NCI-H128 (cell line): ENCODE results near the gene AJAP1.

ENCODE experiments used
- DNase-seq: peaks from one replicate; lab custom pipeline; 2025; ENCODE audit not compliant: unreplicated experiment; lab: John Stamatoyannopoulos, UW

The AJAP1 gene

DNA sequence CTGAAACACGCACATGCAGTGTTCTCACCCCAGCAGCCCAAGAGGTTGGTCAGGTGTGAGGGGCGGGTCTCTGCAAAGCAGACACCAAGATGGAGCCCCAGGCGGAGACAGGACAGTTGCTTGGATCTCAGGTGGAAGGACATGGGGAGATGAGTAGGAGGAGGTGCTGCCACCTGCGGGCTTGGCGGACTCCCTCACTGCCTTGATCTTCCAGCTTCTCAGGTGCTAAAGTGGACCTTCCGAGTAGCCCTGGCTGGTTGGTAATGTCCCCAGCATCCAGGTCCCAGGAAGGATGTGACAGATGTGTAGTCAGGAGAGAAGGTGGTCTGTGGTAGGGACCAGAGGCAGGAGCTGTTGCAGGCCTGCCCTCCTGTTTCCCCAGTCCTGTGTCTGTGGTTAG, 114.1 kb downstream of the AJAP1 start:
- DNase-seq: no peak

GRCh38 chr1:4769516-4770280, 115.3 kb downstream of the AJAP1 start:
- DNase-seq: no peak

DNA sequence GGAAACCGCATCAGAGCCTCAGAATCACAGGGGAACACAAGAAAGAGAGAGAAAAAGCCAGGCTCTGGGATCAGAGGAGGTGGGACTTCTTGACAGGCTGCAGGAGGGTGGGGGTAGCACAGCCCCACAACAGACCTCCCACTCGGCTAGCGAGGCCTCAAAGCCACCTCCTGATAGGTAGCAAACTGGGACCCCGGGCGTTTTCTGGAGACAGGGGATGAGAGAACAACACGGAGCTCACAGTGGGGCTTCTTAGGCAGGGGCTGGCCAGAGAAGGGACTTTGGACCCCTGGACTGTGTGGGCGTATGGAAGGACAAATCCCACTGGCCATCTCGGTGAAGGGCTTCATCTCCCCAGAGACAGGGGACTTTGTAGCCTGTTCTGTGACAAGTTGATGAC, 116.3 kb downstream of the AJAP1 start:
- no peak for DNase-seq

DNA sequence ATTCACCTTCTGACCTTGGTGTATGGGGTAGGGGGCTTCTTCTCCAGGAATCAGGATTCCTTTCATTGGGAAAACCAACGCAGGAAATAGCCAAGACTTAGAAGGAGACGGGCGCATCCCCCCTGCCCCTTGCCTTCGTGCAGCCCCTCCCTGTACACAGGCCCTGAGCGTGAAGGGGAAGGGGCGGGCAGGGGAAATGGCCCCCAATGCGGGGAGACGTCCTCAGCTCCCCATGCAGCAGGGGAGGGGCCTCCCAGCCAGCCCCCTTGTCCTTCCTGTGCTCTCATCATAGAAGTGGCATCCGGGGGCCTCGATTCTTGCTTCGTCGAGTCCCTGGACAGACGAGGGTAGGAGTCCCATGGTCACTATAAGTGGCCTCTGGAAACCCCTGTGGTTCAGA, 116.9 kb downstream of the AJAP1 start:
- DNase-seq: no peak

DNA sequence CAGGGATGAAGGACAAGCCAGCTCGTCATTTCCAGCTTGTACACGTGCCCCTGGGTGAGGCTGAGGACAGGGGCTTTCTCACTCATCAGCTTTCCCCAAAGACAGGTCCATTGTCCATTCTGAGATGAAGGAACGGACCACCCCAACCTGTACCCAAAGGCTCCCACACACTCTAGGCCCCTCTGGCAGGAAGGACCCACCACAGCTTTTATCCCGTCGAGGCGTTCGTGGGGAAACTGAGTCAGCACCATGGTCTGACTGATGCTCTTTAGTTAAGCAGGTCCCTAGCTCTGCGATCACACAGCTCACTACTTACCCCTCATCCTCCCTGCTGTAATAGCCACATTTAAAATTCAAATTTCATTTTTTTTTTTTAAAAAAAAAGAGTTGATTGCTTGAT, 117.3 kb downstream of the AJAP1 start:
- DNase-seq: no peak

GRCh38 chr1:4772294-4773010, 118.0 kb downstream of the AJAP1 start:
- DNase-seq: no peak

GRCh38 chr1:4773226-4773625, 118.8 kb downstream of the AJAP1 start:
- no peak for DNase-seq

- no peak for DNase-seq
Observed at GRCh38 chr1:4775506-4775905, 121.1 kb downstream of the AJAP1 start.

DNA sequence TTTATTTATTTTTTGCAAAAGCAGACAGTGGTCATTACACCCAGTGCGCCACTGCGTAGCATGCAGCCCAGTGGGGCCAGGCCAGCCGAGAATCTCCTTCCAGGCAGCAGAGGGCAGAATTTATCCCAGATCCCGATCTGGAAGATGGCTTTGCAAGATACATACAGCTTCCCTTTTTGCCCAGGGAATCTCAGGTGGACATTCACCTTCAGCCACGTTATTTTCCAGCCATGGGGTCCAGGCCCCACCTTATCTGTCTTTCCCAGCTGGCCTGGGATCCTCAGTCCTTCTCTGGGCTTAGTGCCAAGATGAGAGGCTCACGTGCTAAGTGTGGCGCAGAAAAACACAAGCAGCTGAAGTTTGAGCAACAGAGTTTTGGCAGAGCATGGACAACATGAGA, 123.6 kb downstream of the AJAP1 start:
- no peak for DNase-seq

GRCh38 chr1:4781646-4782045, 127.2 kb downstream of the AJAP1 start:
- DNase-seq: no peak

DNA sequence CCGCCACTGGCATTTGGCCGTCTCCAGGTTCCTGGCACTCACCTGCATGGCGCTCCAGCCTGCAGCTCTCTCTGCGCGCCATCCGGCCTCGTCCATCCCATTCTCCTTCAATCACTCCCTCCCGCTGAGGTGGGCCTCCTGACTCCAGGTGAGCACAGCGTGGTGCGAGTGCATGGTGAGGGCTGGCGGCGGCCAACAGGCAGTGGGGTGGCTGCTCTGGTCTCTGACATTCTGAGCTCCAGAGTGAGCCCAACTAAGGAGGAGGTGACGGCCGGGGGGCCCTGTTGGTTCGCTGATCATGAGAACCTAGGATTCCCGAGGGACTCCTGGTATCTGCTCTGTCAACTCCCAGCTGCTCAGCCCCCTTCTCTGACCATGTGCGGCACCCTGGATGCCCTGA, 130.4 kb downstream of the AJAP1 start:
- DNase-seq: no peak

DNA sequence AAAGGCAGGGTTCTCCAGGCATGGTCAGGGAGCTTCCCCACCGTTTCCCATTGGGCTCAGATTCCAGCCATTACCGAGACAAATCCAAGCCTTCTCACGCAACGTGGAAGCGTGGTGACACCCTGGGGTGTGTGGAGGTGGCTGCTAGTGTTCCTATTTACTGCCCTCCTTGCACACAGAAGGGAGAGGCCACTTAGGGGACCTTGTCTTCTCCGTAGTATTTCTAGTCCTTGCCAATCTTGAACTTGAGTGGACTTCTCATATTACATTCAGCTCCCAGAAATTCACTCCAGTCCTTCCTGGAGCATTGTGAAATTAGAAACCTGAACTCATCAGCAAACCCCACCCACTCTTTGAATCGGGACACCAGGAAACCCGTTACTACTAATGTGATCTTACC, 131.6 kb downstream of the AJAP1 start:
- DNase-seq: peak; percentile 58

- DNase-seq: no peak
Observed at GRCh38 chr1:4787551-4787950, 133.1 kb downstream of the AJAP1 start.

DNA sequence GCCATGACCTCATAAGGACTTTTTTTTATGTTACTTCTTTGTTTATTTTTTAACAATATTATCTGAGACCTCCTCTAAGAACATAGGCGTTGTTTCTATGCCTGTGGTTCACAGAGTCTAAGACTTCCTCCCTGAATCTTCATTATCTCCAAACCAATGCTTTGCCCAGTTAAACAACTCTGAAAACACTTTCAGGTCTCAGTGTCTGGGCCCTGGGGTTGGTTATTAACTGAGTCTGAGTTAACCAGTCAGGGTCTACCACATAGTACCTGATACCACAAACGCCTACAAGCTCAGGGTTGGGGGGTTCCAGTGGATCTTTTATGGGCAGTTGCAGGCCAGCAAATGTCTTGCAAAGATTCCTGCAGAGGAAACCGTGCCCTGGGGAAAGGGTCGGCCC, 138.2 kb downstream of the AJAP1 start:
- no peak for DNase-seq

DNA sequence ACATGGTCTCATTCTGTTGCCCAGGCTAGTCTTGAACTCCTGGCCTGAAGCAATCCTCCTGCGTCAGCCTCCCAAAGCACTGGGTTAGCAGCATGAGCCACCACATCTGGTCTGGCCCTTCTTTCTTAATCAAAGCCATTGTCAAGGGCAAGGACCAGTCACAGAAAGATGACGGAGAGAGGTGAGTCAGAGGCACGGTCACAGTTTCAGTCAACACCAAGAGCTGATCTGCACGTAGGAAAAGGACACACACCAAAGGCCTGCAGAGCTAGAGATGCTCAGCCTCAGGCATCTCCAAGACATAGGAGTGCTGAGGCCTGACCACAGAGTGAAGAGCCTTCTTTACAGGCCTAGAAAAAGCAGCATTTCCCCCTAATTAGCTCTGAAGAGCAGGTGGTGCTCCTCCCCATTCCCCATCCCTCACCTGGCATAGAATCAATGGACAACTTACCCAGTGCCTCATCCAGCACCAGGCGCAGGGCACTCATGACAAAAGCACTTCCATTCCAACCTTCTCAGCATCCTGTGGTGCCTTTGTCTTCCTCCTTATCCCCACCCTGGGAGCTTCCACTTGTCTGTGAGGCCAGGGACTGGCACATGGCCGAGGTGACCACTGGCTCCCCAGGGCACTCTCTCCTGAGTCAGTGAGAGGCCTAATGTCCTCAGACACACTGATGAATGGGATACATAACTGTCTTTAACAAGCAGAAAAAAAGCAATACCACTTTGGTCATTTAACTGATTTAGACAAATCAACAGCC, 139.8 kb downstream of the AJAP1 start:
- DNase-seq: peak; percentile 85

DNA sequence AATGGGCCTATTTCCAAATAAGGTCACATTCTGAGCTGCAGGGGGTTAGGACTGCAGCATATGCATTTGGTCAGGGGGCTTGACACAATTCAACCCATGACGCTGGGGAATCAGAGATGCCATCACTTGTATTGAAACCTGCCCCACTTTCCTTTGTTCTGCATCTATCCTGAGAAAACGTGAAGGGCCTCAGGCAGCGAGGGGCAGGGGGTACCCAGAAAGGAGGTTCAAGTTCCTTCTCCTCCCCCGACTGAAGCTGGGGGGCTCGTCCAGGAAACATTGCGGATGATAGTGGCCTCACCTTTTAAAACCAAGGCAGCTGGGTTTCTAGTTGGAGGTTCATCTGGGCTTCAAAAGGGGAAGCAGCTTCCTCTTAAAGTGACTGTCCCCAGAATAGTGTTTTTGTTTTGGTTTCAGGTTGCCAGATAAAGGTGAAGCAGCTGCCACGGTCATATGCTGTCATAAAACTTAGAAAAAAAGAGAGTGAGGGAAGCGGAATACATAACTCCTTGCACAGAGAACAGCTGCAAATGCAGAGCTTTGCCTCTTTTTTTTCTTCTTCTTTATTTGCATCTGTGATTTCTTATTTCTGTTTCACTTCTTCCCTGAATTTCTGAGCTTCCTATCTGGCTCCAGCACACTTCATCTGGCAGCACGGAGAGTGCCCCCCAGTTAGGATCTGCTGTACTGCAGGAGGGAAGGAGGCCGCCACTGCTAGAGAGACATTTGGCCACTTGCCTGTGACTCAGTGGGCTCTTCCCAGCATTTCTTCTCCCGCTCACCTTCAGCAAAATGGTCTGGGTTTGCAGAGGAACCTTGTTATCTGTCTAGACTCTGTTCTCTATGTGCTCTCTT, 142.0 kb downstream of the AJAP1 start:
- no peak for DNase-seq

DNA sequence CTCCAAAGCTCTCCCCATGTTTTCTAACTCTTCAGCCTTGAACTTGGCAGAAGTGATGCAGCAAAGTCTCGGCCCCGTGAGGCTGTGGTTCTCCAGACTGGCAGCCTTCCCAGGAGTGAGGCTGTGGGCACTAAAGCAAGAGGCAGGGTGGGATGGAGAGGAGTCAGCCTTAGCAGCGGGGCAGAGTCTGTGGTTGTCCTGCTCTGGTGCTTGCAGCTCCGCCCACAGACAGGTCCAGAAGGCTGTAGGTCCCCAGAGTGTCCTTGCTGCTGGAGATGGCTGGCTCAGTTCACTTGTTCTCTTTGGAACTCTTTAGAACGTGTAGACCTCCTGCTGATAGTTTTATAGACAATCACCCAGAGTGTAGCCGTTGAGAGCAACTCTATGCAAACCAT, 142.6 kb downstream of the AJAP1 start:
- no peak for DNase-seq

- DNase-seq: no peak
Observed at GRCh38 chr1:4797429-4797828, 143.0 kb downstream of the AJAP1 start.

- DNase-seq: no peak
Observed at GRCh38 chr1:4801192-4801924, 146.9 kb downstream of the AJAP1 start.

DNA sequence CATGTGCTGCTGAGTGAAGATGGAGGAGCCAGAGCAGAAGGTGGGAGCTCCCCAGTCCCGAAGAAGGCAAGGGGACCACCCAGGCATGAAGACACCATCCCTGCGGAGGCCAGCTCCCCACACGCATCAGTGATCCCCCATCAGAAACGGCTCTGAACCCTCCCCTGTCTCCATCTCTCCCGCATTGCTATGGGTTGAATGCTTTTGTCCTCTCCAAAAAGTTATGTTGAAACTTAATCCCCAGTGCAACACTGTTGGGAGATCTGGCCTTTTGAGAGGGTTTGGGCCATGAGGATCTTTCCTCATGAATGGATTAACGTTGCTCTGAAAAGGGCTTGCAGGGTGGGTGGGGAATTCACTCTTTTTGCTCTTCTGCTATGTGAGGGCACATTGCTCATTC, 147.6 kb downstream of the AJAP1 start:
- no peak for DNase-seq
